GM23338 (cell line): ENCODE measurements around the gene CCNA2. TPM values are rescaled to one million over a fixed set of nuclear protein-coding genes. Genes with fewer than 3 reads are reported as not detected.

Experiments
- ATAC-seq: fragments of 200-7000 bp; cut with Tn5 transposase; 3 replicates; pipeline ENCODE4 v1.9.1; 2020
- DNase-seq: peaks from one replicate; pipeline ENCODE4 v3.0.0-alpha.2; 2015; ENCODE audit warnings: low spot score
- H2AFZ ChIP-seq: fragments of 200-600 bp; sonication (generic); 2 replicates; pipeline ENCODE4 v1.8.0; 2016; ENCODE audit warnings: antibody characterized with exemption, mild to moderate bottlenecking, moderate library complexity
- H3F3A ChIP-seq: fragments of 200-600 bp; sonication (generic); replicated peaks from 2 replicates; pipeline ENCODE4 v1.8.0; 2017; ENCODE audit warnings: antibody characterized with exemption, mixed run types, low read depth
- H3K27ac ChIP-seq: fragments of 200-600 bp; sonication (generic); 2 replicates; pipeline ENCODE4 v1.6.1; 2016; ENCODE audit warnings: low read depth
- H3K27me3 ChIP-seq: fragments of 200-600 bp; sonication (generic); 2 replicates; pipeline ENCODE4 v1.8.0; 2016; ENCODE audit warnings: mild to moderate bottlenecking, mixed run types, moderate library complexity; ENCODE audit not compliant: insufficient read depth
- H3K36me3 ChIP-seq: fragments of 200-600 bp; sonication (generic); 2 replicates; pipeline ENCODE4 v1.8.0; 2016; ENCODE audit warnings: mild to moderate bottlenecking; ENCODE audit not compliant: insufficient read depth
- H3K4me1 ChIP-seq: fragments of 200-600 bp; sonication (generic); 2 replicates; pipeline ENCODE4 v1.8.0; 2016; ENCODE audit warnings: mild to moderate bottlenecking, moderate library complexity; ENCODE audit not compliant: insufficient read depth
- H3K4me2 ChIP-seq: fragments of 200-600 bp; sonication (generic); 2 replicates; pipeline ENCODE4 v1.7.1; 2017; ENCODE audit warnings: mixed run types
- H3K4me3 ChIP-seq: fragments of 200-600 bp; sonication (generic); 2 replicates; pipeline ENCODE4 v1.6.1; 2016; ENCODE audit warnings: mixed run types
- H3K79me2 ChIP-seq: fragments of 200-600 bp; sonication (generic); replicated peaks from 2 replicates; pipeline ENCODE4 v1.8.0; 2017; ENCODE audit warnings: mild to moderate bottlenecking; ENCODE audit not compliant: insufficient read depth
- H3K9me2 ChIP-seq: fragments of 200-600 bp; sonication (generic); 2 replicates; pipeline ENCODE4 v1.8.0; 2017; ENCODE audit not compliant: insufficient read depth
- H4K20me1 ChIP-seq: fragments of 200-600 bp; sonication (generic); replicated peaks from 2 replicates; pipeline ENCODE4 v1.8.0; 2017; ENCODE audit warnings: mild to moderate bottlenecking; ENCODE audit not compliant: insufficient read depth
- H3K27ac Mint-ChIP-seq: 2 replicates; pipeline ENCODE4 v1.8.0; 2020; ENCODE audit warnings: inconsistent platforms, mild to moderate bottlenecking, moderate library complexity, mixed read lengths
- H3K27me3 Mint-ChIP-seq: 3 replicates; pipeline ENCODE4 v1.8.0; 2022; ENCODE audit warnings: low read depth, mild to moderate bottlenecking, moderate library complexity, mixed read lengths, inconsistent platforms; ENCODE audit not compliant: insufficient read depth, poor library complexity
- H3K36me3 Mint-ChIP-seq: 3 replicates; pipeline ENCODE4 v1.8.0; 2021; ENCODE audit warnings: low read depth, mild to moderate bottlenecking, inconsistent platforms, moderate library complexity, mixed read lengths
- H3K4me1 Mint-ChIP-seq: 3 replicates; pipeline ENCODE4 v1.8.0; 2020; ENCODE audit warnings: mild to moderate bottlenecking, inconsistent platforms, mixed read lengths
- H3K4me3 Mint-ChIP-seq: 3 replicates; pipeline ENCODE4 v1.8.0; 2021; ENCODE audit warnings: moderate library complexity, mild to moderate bottlenecking, inconsistent platforms, mixed read lengths
- H3K9me3 Mint-ChIP-seq: 3 replicates; pipeline ENCODE4 v1.8.0; 2020; ENCODE audit warnings: moderate library complexity, mild to moderate bottlenecking, inconsistent platforms, mixed read lengths
- EZH2 ChIP-seq: fragments of 200-600 bp; sonication (generic); IDR thresholded peaks from one replicate; pipeline ENCODE4 v1.8.0; 2017; ENCODE audit warnings: antibody characterized with exemption, mild to moderate bottlenecking, low read depth; ENCODE audit not compliant: unreplicated experiment
- EZH2phosphoT487 ChIP-seq: fragments of 200-600 bp; sonication (generic); IDR thresholded peaks from one replicate; pipeline ENCODE4 v1.8.1; 2018; ENCODE audit warnings: antibody characterized with exemption; ENCODE audit not compliant: unreplicated experiment
- JUNB ChIP-seq: IDR thresholded peaks from one replicate; pipeline ENCODE4 v1.6.1; 2016; ENCODE audit warnings: antibody characterized with exemption; ENCODE audit not compliant: unreplicated experiment
- NANOG ChIP-seq: IDR thresholded peaks from 2 replicates; pipeline ENCODE4 v1.6.1; 2016; ENCODE audit warnings: antibody characterized with exemption, borderline replicate concordance
- POLR2AphosphoS5 ChIP-seq: IDR thresholded peaks from 2 replicates; pipeline ENCODE4 v1.6.1; 2016; ENCODE audit warnings: antibody characterized with exemption, low read depth
- REST ChIP-seq: IDR thresholded peaks from one replicate; pipeline ENCODE4 v1.6.1; 2018; ENCODE audit warnings: antibody characterized with exemption; ENCODE audit not compliant: unreplicated experiment
- STAT1 ChIP-seq: IDR thresholded peaks from one replicate; pipeline ENCODE4 v1.6.1; 2016; ENCODE audit warnings: antibody characterized with exemption; ENCODE audit not compliant: unreplicated experiment
- ZNF114 ChIP-seq: fragments of 250-450 bp; sonication (Bioruptor Pico); IDR thresholded peaks from 2 replicates; pipeline ENCODE4 v1.5.0; 2020; ENCODE audit warnings: mild to moderate bottlenecking, moderate library complexity
- ZNF331 ChIP-seq: fragments of 250-450 bp; sonication (Bioruptor Pico); IDR thresholded peaks from 2 replicates; pipeline ENCODE4 v1.5.0; 2020; ENCODE audit warnings: low read depth, mild to moderate bottlenecking, moderate library complexity
- ZNF462 ChIP-seq: fragments of 250-450 bp; sonication (Bioruptor Pico); IDR thresholded peaks from 2 replicates; pipeline ENCODE4 v1.5.0; 2020; ENCODE audit warnings: mild to moderate bottlenecking, moderate library complexity
- polyA plus RNA-seq: library from polyadenylated mRNA; unstranded; fragments of >200 nt; fragmentation: Nextera tagmentation; extraction: Ambion mirVana; gene quantifications from 2 replicates; pipeline ENCODE4 v1.2.1, GENCODE V29; 2016
- total RNA-seq: library from RNA; depleted of rRNA; stranded (reverse); fragments of >200 nt; shearing (Covaris generic); gene quantifications from 2 replicates; pipeline ENCODE4 v1.2.3, GENCODE V29; 2014

The CCNA2 gene
- total and polyA plus RNA-seq, 2 experiments from 2014 or later = 60.5 to 160 TPM

- TF ChIP-seq ZNF462 (no peak), EZH2 (no peak)
Measured at GRCh38 chr4:121784401-121784800, 39.3 kb downstream of the CCNA2 start (continued).

GRCh38 chr4:121783210-121783609, 40.5 kb downstream of the CCNA2 start:
- H3K27me3 ChIP-seq = no peaks in the 10 kb centered on the region
- H3K4me2 ChIP-seq = no peak overlapping the region
- H2AFZ ChIP-seq = no peak overlapping the region
- no peaks in the 10 kb centered on the region for H3K36me3 ChIP-seq
- H3K79me2 ChIP-seq = no peaks in the 10 kb centered on the region
- H3K4me3 ChIP-seq = no peak overlapping the region
- no peaks in the 10 kb centered on the region for H3K9me3 Mint-ChIP-seq
- H3K36me3 Mint-ChIP-seq = no peaks in the 10 kb centered on the region
- TF ChIP-seq NANOG = no peak
- no peak for TF ChIP-seq ZNF331 (CRISPR knock-in tag)
- TF ChIP-seq POLR2AphosphoS5 = no peak
- no peak for TF ChIP-seq REST
- TF ChIP-seq JUNB = no peak
- TF ChIP-seq EZH2 = no peak
- TF ChIP-seq EZH2phosphoT487 = no peak
- no peak for TF ChIP-seq STAT1
- no peak for TF ChIP-seq ZNF114 (CRISPR knock-in tag)
- DNase-seq = no peak
- no peak overlapping the region for H3K27ac ChIP-seq
- H3K9me2 ChIP-seq = no peaks in the 10 kb centered on the region
- H3F3A ChIP-seq = no peaks in the 10 kb centered on the region
- no peaks in the 10 kb centered on the region for H3K27me3 Mint-ChIP-seq
- H3K27ac Mint-ChIP-seq = no peak overlapping the region
- no peaks in the 10 kb centered on the region for H3K4me1 ChIP-seq
- ATAC-seq = no peak
- H3K4me1 Mint-ChIP-seq = peaks cover 7% of the 10 kb centered on the region
- H4K20me1 ChIP-seq = no peaks in the 10 kb centered on the region
- H3K4me3 Mint-ChIP-seq = no peak overlapping the region
